Measurements from ENCODE around the gene HERC2. TPM values are rescaled to one million over a fixed set of nuclear protein-coding genes. Genes with fewer than 3 reads are reported as not detected.

Gene HERC2
- total and polyA plus RNA-seq, 2 of the 4 experiments (the other 2 are of a cell fraction) = 20.8 to 28.9 TPM

GRCh38 chr15:28125673-28126651 lies 196.0 kb downstream of the HERC2 start:
- CTCF ChIA-PET = interaction anchor here (0.6 to 1.3 kb wide), 8 partner anchors 9 to 157 kb away, joined by 3 to 7 read pairs (median 4); partner anchors contain the start of gene OCA2
- no peak overlapping the region for H3K4ac ChIP-seq (ENCODE audit: low read depth, low read length)
- no peak overlapping the region for H2AFZ ChIP-seq (replicated peaks; ENCODE audit: low read length, poor library complexity)
- intact Hi-C loops (cut with micrococcal nuclease) (no loop called here), in situ Hi-C loops (cut with MboI; ENCODE audit: low sequenced_read_pairs) (no loop called here), dilution Hi-C loops (cut with HindIII; ENCODE audit: low sequenced_read_pairs, unreplicated experiment) (no loop called here)
- no peak overlapping the region for H2AK5ac ChIP-seq (ENCODE audit: low read depth, low read length)
- H2AK9ac ChIP-seq (replicated peaks; ENCODE audit: low read depth, low read length, poor library complexity) = no peak overlapping the region
- H3K36me3 ChIP-seq (ENCODE audit: control insufficient read depth, insufficient read depth, low read length) = peaks cover 35% of the 10 kb centered on the region
- H3K27me3 ChIP-seq (ENCODE audit: control insufficient read depth, insufficient read depth, low read length) = no peaks in the 10 kb centered on the region
- H3K9ac ChIP-seq (ENCODE audit: low read depth, low read length) = no peak overlapping the region
- no peaks in the 10 kb centered on the region for H3K4me1 ChIP-seq (ENCODE audit: control insufficient read depth, insufficient read depth, low read length)
- peak; percentile 64 for DNase-seq
- TF ChIP-seq BHLHE40 (IDR thresholded peaks at IDR 0.05; ENCODE audit: low read depth, low read length) = no peak
- TF ChIP-seq MXI1 (IDR thresholded peaks at IDR 0.05; ENCODE audit: borderline replicate concordance, low read depth, low read length) = no peak
- no peak for TF ChIP-seq USF2 (IDR thresholded peaks at IDR 0.05; ENCODE audit: low read depth, low read length)
- TF ChIP-seq, protein P1, sequence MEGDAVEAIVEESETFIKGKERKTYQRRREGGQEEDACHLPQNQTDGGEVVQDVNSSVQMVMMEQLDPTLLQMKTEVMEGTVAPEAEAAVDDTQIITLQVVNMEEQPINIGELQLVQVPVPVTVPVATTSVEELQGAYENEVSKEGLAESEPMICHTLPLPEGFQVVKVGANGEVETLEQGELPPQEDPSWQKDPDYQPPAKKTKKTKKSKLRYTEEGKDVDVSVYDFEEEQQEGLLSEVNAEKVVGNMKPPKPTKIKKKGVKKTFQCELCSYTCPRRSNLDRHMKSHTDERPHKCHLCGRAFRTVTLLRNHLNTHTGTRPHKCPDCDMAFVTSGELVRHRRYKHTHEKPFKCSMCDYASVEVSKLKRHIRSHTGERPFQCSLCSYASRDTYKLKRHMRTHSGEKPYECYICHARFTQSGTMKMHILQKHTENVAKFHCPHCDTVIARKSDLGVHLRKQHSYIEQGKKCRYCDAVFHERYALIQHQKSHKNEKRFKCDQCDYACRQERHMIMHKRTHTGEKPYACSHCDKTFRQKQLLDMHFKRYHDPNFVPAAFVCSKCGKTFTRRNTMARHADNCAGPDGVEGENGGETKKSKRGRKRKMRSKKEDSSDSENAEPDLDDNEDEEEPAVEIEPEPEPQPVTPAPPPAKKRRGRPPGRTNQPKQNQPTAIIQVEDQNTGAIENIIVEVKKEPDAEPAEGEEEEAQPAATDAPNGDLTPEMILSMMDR (conservative IDR thresholded peaks at IDR 0.05; ENCODE audit: low read depth, low read length) = peak; percentile 54
- TF ChIP-seq RAD21 (IDR thresholded peaks at IDR 0.05; ENCODE audit: low read length) = peak; percentile 27; the same call in 1 of the 2 replicates
- BruUV-seq (replicated peaks) = no TSS peak
- no peak overlapping the region for H3K23ac ChIP-seq (ENCODE audit: low read depth, low read length)
- H2BK5ac ChIP-seq (ENCODE audit: low read depth, low read length, poor library complexity, severe bottlenecking) = no peak overlapping the region
- H3K27ac ChIP-seq (ENCODE audit: insufficient read depth, low read length) = no peak overlapping the region
- peak; percentile 55 for ATAC-seq (ENCODE audit: low read depth)
- H3K4me3 ChIP-seq (ENCODE audit: insufficient read depth, low read depth, low read length) = no peak overlapping the region
- no peak overlapping the region for H2BK120ac ChIP-seq (ENCODE audit: low read depth, low read length)
- no peak overlapping the region for H4K91ac ChIP-seq (ENCODE audit: insufficient read depth, low read depth, low read length)
- peaks cover 0 to 3% of the 10 kb centered on the region in 2 experiments; a peak in 1 of 4 replicates for H3K79me1 ChIP-seq (ENCODE audit: low read depth in 1 of 2, low read length in 2 of 2)
- H3K56ac ChIP-seq (ENCODE audit: extremely low read depth, insufficient read depth, low read length) = no peak overlapping the region
- H3K9me3 ChIP-seq (ENCODE audit: control insufficient read depth, insufficient read depth, low read length) = no peaks in the 10 kb centered on the region
- H4K20me1 ChIP-seq (ENCODE audit: insufficient read depth, low read length) = peaks cover 3% of the 10 kb centered on the region; the same call in 1 of the 2 replicates
- no peak overlapping the region for H3K14ac ChIP-seq (replicated peaks; ENCODE audit: low read depth, low read length)
- no peaks in the 10 kb centered on the region for H3K9me1 ChIP-seq (ENCODE audit: insufficient read depth, low read length)
- H2BK20ac ChIP-seq (ENCODE audit: low read depth, low read length) = no peak overlapping the region
- H4K8ac ChIP-seq (ENCODE audit: low read depth in 2 of 2, low read length in 2 of 2) = no peak overlapping the region
- H4K5ac ChIP-seq (ENCODE audit: low read depth, low read length) = no peak overlapping the region
- POLR2A ChIA-PET (ENCODE audit: unreplicated experiment) = no interaction called here
- WGBS, 2 experiments (ENCODE audit: extremely low coverage in 2 of 2, insufficient read length in 1 of 2) = 90% methylated on average over 9 of the region's 17 CpGs; no CpG with 5 or more reads in 1 of the 2 experiments
- H3K4me2 ChIP-seq (ENCODE audit: low read depth, low read length) = no peak overlapping the region
- no peak overlapping the region for H2BK15ac ChIP-seq (ENCODE audit: low read depth, low read length)
- H3K18ac ChIP-seq (ENCODE audit: low read depth, low read length) = no peak overlapping the region
